ENCODE data around the gene NUBPL.

The NUBPL gene

GRCh38 chr14:31785574-31785973 lies 224.4 kb downstream of the NUBPL start:
- H4K20me1 ChIP-seq (ENCODE audit: control insufficient read depth, insufficient read depth, low read depth, low read length) = no peaks in the 10 kb centered on the region
- no peak overlapping the region for H3K4me2 ChIP-seq (ENCODE audit: low read length)
- H3F3A ChIP-seq (ENCODE audit: control insufficient read depth, insufficient read depth) = no peaks in the 10 kb centered on the region

GRCh38 chr14:31787377-31787776 lies 226.2 kb downstream of the NUBPL start:
- Histone ChIP-seq H3K27me3 (ENCODE audit: control insufficient read depth, low read length) (no peaks in the 10 kb centered on the region), H3K9me2 (replicated peaks; ENCODE audit: control insufficient read depth, low read length) (no peaks in the 10 kb centered on the region), H3K27ac (ENCODE audit: low read depth, low read length) (no peak overlapping the region), H3F3A (ENCODE audit: control insufficient read depth, insufficient read depth) (no peaks in the 10 kb centered on the region), H3K4me1 (ENCODE audit: control insufficient read depth, low read length) (no peaks in the 10 kb centered on the region), H3K4me2 (ENCODE audit: low read length) (no peak overlapping the region), H3K4me3 (ENCODE audit: low read length) (no peak overlapping the region), H3K79me2 (ENCODE audit: control insufficient read depth, low read length) (no peaks in the 10 kb centered on the region), H3K9me3 (ENCODE audit: control insufficient read depth, insufficient read depth, low read length) (no peaks in the 10 kb centered on the region), H4K20me1 (ENCODE audit: control insufficient read depth, insufficient read depth, low read depth, low read length) (no peaks in the 10 kb centered on the region), H3K36me3 (ENCODE audit: control insufficient read depth, low read length) (no peaks in the 10 kb centered on the region)
- TF ChIP-seq EZH2phosphoT487 (IDR thresholded peaks at IDR 0.05; ENCODE audit: borderline replicate concordance, low read length) (no peak), CTCF (IDR thresholded peaks at IDR 0.05; ENCODE audit: low read depth, low read length, poor library complexity, severe bottlenecking) (no peak)

More at GRCh38 chr14:31785574-31785973, 224.4 kb downstream of the NUBPL start:
- no peak overlapping the region for H3K27ac ChIP-seq (ENCODE audit: low read depth, low read length)
- no peaks in the 10 kb centered on the region for H3K4me1 ChIP-seq (ENCODE audit: control insufficient read depth, low read length)
- no peaks in the 10 kb centered on the region for H3K36me3 ChIP-seq (ENCODE audit: control insufficient read depth, low read length)
- no peaks in the 10 kb centered on the region for H3K9me2 ChIP-seq (replicated peaks; ENCODE audit: control insufficient read depth, low read length)
- no peaks in the 10 kb centered on the region for H3K79me2 ChIP-seq (ENCODE audit: control insufficient read depth, low read length)
- no peak overlapping the region for H3K4me3 ChIP-seq (ENCODE audit: low read length)
- no peaks in the 10 kb centered on the region for H3K27me3 ChIP-seq (ENCODE audit: control insufficient read depth, low read length)
- H3K9me3 ChIP-seq (ENCODE audit: control insufficient read depth, insufficient read depth, low read length) = peaks cover 9% of the 10 kb centered on the region; the same call in 1 of the 2 replicates
- TF ChIP-seq CTCF (IDR thresholded peaks at IDR 0.05; ENCODE audit: low read depth, low read length, poor library complexity, severe bottlenecking) (no peak), EZH2phosphoT487 (IDR thresholded peaks at IDR 0.05; ENCODE audit: borderline replicate concordance, low read length) (no peak)

GRCh38 chr14:31788340-31788739 lies 227.1 kb downstream of the NUBPL start:
- Histone ChIP-seq H3F3A (ENCODE audit: control insufficient read depth, insufficient read depth) (no peaks in the 10 kb centered on the region), H3K9me3 (ENCODE audit: control insufficient read depth, insufficient read depth, low read length) (no peaks in the 10 kb centered on the region), H3K9me2 (replicated peaks; ENCODE audit: control insufficient read depth, low read length) (no peaks in the 10 kb centered on the region), H4K20me1 (ENCODE audit: control insufficient read depth, insufficient read depth, low read depth, low read length) (no peaks in the 10 kb centered on the region), H3K4me3 (ENCODE audit: low read length) (no peak overlapping the region), H3K36me3 (ENCODE audit: control insufficient read depth, low read length) (no peaks in the 10 kb centered on the region), H3K79me2 (ENCODE audit: control insufficient read depth, low read length) (no peaks in the 10 kb centered on the region), H3K27ac (ENCODE audit: low read depth, low read length) (no peak overlapping the region), H3K4me1 (ENCODE audit: control insufficient read depth, low read length) (no peaks in the 10 kb centered on the region), H3K4me2 (ENCODE audit: low read length) (no peak overlapping the region), H3K27me3 (ENCODE audit: control insufficient read depth, low read length) (no peaks in the 10 kb centered on the region)
- TF ChIP-seq EZH2phosphoT487 (IDR thresholded peaks at IDR 0.05; ENCODE audit: borderline replicate concordance, low read length) (no peak), CTCF (IDR thresholded peaks at IDR 0.05; ENCODE audit: low read depth, low read length, poor library complexity, severe bottlenecking) (no peak)

Measured in DOHH2 (cell line).